ENCODE results near the gene PGAP1. TPM values are rescaled to one million over a fixed set of nuclear protein-coding genes. Genes with fewer than 3 reads are reported as not detected.

The PGAP1 gene
- total RNA-seq, 2 experiments from 2014 or later: 17.7 to 19.2 TPM

DNA sequence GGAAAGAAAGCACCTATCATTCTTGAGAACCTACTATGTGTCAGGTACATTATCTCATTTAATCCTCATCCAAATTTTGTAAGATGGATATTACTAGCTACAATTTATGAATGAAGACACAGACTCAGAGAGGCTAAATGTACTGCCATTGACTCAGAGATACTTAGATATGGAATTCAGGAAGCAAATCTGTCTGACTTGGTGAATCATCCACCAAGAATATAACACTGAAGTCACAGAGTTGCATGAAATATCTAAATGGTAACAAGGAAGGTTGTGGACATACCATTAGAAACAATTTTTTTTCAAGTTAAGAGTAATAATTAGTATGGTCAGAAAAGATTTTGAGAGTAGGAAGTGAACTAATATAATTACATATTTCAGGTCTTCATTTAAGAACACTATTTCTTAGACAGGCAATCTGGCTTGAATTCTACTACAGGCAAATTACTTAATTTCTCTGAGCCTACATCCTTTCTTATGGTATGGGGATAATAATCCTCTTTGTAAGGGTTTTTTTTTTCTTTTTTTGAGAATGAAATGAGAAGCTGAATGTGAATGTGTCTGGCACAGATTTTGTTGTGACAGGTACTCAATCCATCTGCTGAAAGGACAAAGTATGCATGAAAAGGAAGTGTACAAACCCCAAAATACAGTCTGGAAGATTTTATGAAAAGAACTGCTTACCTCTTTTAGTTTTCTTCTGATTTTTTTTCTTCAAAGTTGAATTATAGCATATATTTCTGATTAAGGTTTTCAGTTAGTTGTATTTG is 102.6 kb downstream of the PGAP1 start:
- Mint-ChIP-seq H3K4me1 (ENCODE audit: low read depth) (peaks cover 2% of the 10 kb centered on the region), H3K36me3 (ENCODE audit: low read depth) (no peaks in the 10 kb centered on the region), H3K4me3 (no peak overlapping the region), H3K27me3 (peaks cover 11% of the 10 kb centered on the region), H3K9me3 (peaks cover 5% of the 10 kb centered on the region), H3K27ac (no peak overlapping the region)
- TF ChIP-seq, protein P1, sequence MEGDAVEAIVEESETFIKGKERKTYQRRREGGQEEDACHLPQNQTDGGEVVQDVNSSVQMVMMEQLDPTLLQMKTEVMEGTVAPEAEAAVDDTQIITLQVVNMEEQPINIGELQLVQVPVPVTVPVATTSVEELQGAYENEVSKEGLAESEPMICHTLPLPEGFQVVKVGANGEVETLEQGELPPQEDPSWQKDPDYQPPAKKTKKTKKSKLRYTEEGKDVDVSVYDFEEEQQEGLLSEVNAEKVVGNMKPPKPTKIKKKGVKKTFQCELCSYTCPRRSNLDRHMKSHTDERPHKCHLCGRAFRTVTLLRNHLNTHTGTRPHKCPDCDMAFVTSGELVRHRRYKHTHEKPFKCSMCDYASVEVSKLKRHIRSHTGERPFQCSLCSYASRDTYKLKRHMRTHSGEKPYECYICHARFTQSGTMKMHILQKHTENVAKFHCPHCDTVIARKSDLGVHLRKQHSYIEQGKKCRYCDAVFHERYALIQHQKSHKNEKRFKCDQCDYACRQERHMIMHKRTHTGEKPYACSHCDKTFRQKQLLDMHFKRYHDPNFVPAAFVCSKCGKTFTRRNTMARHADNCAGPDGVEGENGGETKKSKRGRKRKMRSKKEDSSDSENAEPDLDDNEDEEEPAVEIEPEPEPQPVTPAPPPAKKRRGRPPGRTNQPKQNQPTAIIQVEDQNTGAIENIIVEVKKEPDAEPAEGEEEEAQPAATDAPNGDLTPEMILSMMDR (IDR thresholded peaks at IDR 0.05): no peak
- ChIA-PET POLR2A (no interaction called here), CTCF (no interaction called here)
- no peak for DNase-seq
- intact Hi-C loops (cut with micrococcal nuclease): no loop called here
- no peak for ATAC-seq

DNA sequence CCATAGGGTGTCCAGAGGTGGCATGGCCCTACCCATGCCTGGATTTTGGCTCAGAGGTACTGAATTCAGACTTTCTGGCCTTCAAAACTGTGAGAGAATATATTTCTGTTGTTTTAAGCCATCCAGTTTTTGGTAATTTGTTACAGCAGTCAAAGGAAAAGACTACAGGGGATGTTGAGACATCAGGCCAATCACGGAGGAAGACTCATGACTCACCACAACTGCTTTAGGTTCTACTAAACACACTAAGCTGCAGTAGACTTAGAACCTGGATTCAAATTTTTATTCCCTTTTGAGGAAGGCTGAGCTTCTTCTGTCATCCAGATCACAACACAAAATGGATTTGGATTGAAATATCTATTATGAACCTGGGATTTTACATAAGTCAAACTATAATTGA is 105.3 kb downstream of the PGAP1 start:
- Mint-ChIP-seq H3K27me3 (peaks cover 14% of the 10 kb centered on the region), H3K4me1 (ENCODE audit: low read depth) (no peaks in the 10 kb centered on the region), H3K36me3 (ENCODE audit: low read depth) (peaks cover 3% of the 10 kb centered on the region), H3K9me3 (peaks cover 11% of the 10 kb centered on the region), H3K27ac (no peak overlapping the region), H3K4me3 (no peak overlapping the region)
- DNase-seq (no peak), ATAC-seq (no peak)
- CTCF ChIA-PET: no interaction called here
- intact Hi-C loops (cut with micrococcal nuclease): no loop called here
- POLR2A ChIA-PET: no interaction called here
- TF ChIP-seq, protein P1 (IDR thresholded peaks at IDR 0.05): no peak

DNA sequence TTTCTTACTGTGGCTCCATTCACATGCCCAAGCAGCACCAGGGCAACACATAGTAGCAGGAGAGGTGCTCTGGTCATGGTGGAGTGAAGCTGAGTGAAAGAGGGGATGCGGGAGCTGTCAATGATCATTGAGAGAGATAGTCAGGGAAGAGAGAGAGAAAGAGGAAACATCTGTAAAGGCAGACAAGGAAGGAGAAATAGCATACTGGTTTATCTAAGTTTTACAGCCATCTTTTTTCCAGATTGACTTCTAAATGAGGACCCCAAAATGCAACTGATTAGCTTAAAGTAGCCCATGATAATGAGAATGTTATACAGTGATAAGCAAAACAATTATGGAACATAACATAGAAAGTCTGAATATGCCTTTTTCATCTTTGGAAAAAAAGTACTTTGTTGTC is 117.2 kb downstream of the PGAP1 start, which contains the start of gene C2orf66:
C2orf66 (minus strand) TSS at position 96 of the 400 bp plus-strand sequence; CDS start at position 77, 19 bp downstream.
- Mint-ChIP-seq H3K4me3 (no peak within 1 kb of the TSS), H3K27ac (no peak within 1 kb of the TSS), H3K36me3 (ENCODE audit: low read depth) (no peaks in the 10 kb centered on the region), H3K27me3 (peaks cover 22% of the 10 kb centered on the region), H3K4me1 (ENCODE audit: low read depth) (no peaks in the 10 kb centered on the region), H3K9me3 (no peaks in the 10 kb centered on the region)
- CTCF ChIA-PET: no interaction called here
- intact Hi-C loops (cut with micrococcal nuclease): no loop called here
- TF ChIP-seq, protein P1 (IDR thresholded peaks at IDR 0.05): no peak
- POLR2A ChIA-PET: no interaction called here
- DNase-seq (no peak), ATAC-seq (no peak)

DNA sequence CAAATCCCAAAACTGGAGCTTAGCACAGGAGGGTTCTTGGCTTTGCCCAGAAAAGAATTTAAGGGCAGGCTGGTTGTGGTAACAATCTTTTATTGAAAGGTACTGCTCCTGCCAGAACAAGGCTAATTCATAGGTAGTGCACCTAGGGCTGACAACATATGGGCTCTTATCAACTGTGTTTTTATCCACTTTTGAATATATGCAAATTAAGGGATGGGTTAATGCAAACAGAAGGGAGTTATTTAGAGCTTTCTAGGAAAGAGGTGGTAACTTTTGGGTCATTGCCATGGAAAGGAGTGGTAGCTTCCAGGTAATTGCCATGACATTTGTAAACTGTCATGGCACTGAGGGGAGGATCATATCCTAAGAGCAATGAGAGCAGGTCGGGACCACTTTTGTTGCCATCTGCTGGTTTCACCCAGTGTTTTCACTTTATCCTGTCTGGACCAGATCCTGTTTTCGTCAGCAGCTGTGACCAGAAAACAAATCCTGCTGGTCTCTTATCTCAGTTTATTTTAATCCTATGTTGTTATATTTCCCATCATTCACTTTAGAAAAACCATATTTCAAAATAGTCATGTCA is 118.3 kb downstream of the PGAP1 start:
- TF ChIP-seq, protein P1 (IDR thresholded peaks at IDR 0.05): no peak
- DNase-seq: no peak
- POLR2A ChIA-PET: no interaction called here
- no peak overlapping the region for H3K27ac Mint-ChIP-seq
- H3K4me3 Mint-ChIP-seq: no peak overlapping the region
- H3K36me3 Mint-ChIP-seq (ENCODE audit: low read depth): no peaks in the 10 kb centered on the region
- H3K9me3 Mint-ChIP-seq: no peaks in the 10 kb centered on the region
- no peak for ATAC-seq
- peaks cover 20% of the 10 kb centered on the region for H3K27me3 Mint-ChIP-seq
- intact Hi-C loops (cut with micrococcal nuclease): no loop called here
- no peaks in the 10 kb centered on the region for H3K4me1 Mint-ChIP-seq (ENCODE audit: low read depth)
- CTCF ChIA-PET: interaction anchor here (1.5 kb wide), 1 partner anchor 355 kb away, joined by 3 read pairs; no protein-coding TSS in a partner anchor

DNA sequence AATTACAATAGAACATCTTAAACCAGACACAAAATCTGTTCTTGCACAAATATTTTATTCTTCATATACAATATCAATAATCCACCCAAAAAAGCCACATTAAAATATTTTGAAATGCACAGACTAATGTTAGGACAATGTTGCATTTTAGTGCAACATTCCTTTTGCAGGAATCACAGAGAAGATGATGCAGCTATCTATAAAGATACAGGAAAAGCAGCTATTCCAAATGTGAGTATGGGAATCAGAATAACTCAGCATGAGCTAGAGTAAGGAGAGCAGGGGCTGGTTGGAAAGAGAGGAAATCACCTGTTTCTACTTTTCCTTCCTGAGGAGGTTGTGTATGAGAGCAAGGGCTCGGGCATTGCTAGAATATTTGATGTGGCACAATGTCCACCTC is 122.1 kb downstream of the PGAP1 start:
- peaks cover 14% of the 10 kb centered on the region for H3K4me1 Mint-ChIP-seq (ENCODE audit: low read depth)
- H3K27me3 Mint-ChIP-seq: peaks cover 5% of the 10 kb centered on the region
- no peak for DNase-seq
- H3K9me3 Mint-ChIP-seq: peaks cover 3% of the 10 kb centered on the region
- H3K36me3 Mint-ChIP-seq (ENCODE audit: low read depth): peaks cover under 1% of the 10 kb centered on the region
- no peak overlapping the region for H3K27ac Mint-ChIP-seq
- ChIA-PET POLR2A (no interaction called here), CTCF (interaction anchor here (1.7 kb wide), 1 partner anchor 53 kb away, joined by 6 read pairs; no protein-coding TSS in a partner anchor)
- intact Hi-C loops (cut with micrococcal nuclease): no loop called here
- no peak for ATAC-seq
- TF ChIP-seq, protein P1 (IDR thresholded peaks at IDR 0.05): no peak
- no peak overlapping the region for H3K4me3 Mint-ChIP-seq

All from activated CD8-positive, alpha-beta T cell treated with anti-CD3 and anti-CD28 coated beads for 36 hours (primary cell).